Neural progenitor cell (in vitro differentiated cells): ENCODE results near the gene SMYD3.

Experiments
- CTCF ChIP-seq: fragments of 200-600 bp; sonication (generic); IDR thresholded peaks from 2 replicates; pipeline ENCODE4 v1.5.1; 2017; ENCODE audit warnings: antibody characterized with exemption, mild to moderate bottlenecking
- EZH2phosphoT487 ChIP-seq: fragments of 200-600 bp; sonication (generic); IDR thresholded peaks from 2 replicates; pipeline ENCODE4 v1.6.1; 2017; ENCODE audit warnings: antibody characterized with exemption

GRCh38 chr1:245894843-245895242, 612.2 kb downstream of the SMYD3 start:
- TF ChIP-seq EZH2phosphoT487 (no peak), CTCF (no peak)
